Pancreas (tissue), 10 donors: ENCODE measurements around the gene QPRT. TPM values are rescaled to one million over a fixed set of nuclear protein-coding genes. Genes with fewer than 3 reads are reported as not detected.

Experiments used
- ATAC-seq, 4 donors: fragments of 200-7000 bp; cut with Tn5 transposase; one replicate each; pipeline versions ENCODE4 v1.8.0 to v1.9.1; 2020; ENCODE audit warnings: mild to moderate bottlenecking in 4 of 4, moderate library complexity in 4 of 4
- DNase-seq, 6 donors: peaks; one replicate each; pipeline ENCODE4 v3.0.0-alpha.2; 2020
- FAIRE-seq: peaks from 2 replicates; lab custom pipeline; 2012; peaks lifted over from hg19 to GRCh38; lab: Jason Lieb, UNC
- H3K27ac ChIP-seq, 4 donors: fragments of 200-600 bp; sonication (generic); 1 replicate in 3 of 4; 2 replicates in 1 of 4; pipeline versions ENCODE4 v1.5.0 to v1.8.0; 2020
- H3K27me3 ChIP-seq, 4 donors: fragments of 200-600 bp; one replicate each; pipeline ENCODE4 v1.8.0; 2021
- H3K36me3 ChIP-seq, 3 donors: fragments of 200-600 bp; sonication (generic) in 1 of 3; one replicate each; pipeline versions ENCODE4 v1.5.0 to v1.8.0; 2020 to 2021
- H3K4me1 ChIP-seq, 3 donors: fragments of 200-600 bp; one replicate each; pipeline ENCODE4 v1.8.0; 2021
- H3K4me3 ChIP-seq, 4 donors: fragments of 200-600 bp; sonication (generic) in 2 of 4; one replicate each; pipeline versions ENCODE4 v1.5.0 to v1.8.0; 2020 to 2021
- H3K9me3 ChIP-seq, 4 donors: fragments of 200-600 bp; one replicate each; pipeline ENCODE4 v1.8.0; 2021
- CTCF ChIP-seq, 4 donors: fragments of 200-600 bp; sonication (generic) in 3 of 4; IDR thresholded peaks; one replicate each; pipeline versions ENCODE4 v1.5.0 to v1.8.0; 2021; ENCODE audit warnings: antibody characterized with exemption in 4 of 4
- WGBS, 2 donors: extraction: QIAGEN DNeasy Blood & Tissue Kit; methylation state at CpG; one replicate each; pipeline ENCODE4 v1.1.7; 2013; 5-methylcytosine and 5-hydroxymethylcytosine counted together
- intact Hi-C, 3 donors: fragments of 100-400 bp; cut with DNase I; formaldehyde crosslinking; loops; one replicate each; pipeline versions ENCODE4 v1.11.1 to v1.14.2; 2022
- polyA plus RNA-seq, 2 donors: library from polyadenylated mRNA; stranded (reverse); fragments of 200-250 nt; gene quantifications; one replicate each; pipeline ENCODE4 v1.2.3, GENCODE V29; 2013
- total RNA-seq, 6 donors: library from RNA; stranded (reverse); fragmentation: NEBNext Ultra II Directional in 4 of 6; extraction: Animal tissue kit (Norgen Biotek cat#: 25700) in 4 of 6; gene quantifications; one replicate each; pipeline versions ENCODE4 v1.2.1 to v1.2.4, GENCODE V29; 2021 to 2023
- donor health status: healthy with polysubstance abuse.
- donor health status: DM: no; HTN: no; CAD: no; lungs with moderate emphysema.
- donor health status: DM: no; HTN: no; CAD: no.
- donor health status: control.
- donor health status: control.
- donor health status: Bipolar disorder and iron deficiency.
- donor health status: DM: yes; HTN: yes; CAD: no.
- donor health status: DM: no; HTN: no; CAD: no.
- donor health status: DM: no; HTN: no; CAD: no.
- donor health status: DM: yes; HTN: yes; CAD: no.

QPRT gene
- total and polyA plus RNA-seq, 8 donors, result 8.2 to 29.7 (median 18.4) TPM

- no peak for ATAC-seq
Measured at GRCh38 chr16:29667755-29668154, 11.2 kb upstream of the QPRT start.

GRCh38 chr16:29668267-29668666 lies 10.7 kb upstream of the QPRT start:
- no peak overlapping the region for H3K4me3 ChIP-seq
- H3K27me3 ChIP-seq, result no peaks in the 10 kb centered on the region
- H3K9me3 ChIP-seq, result no peaks in the 10 kb centered on the region
- no peaks in the 10 kb centered on the region for H3K36me3 ChIP-seq
- intact Hi-C loops, result no loop called here
- ATAC-seq, result no peak
- WGBS, 2 donors, result 74 to 77% methylated on average over 3 of the region's 3 CpGs
- TF ChIP-seq CTCF (IDR thresholded peaks at IDR 0.05), result no peak
- H3K27ac ChIP-seq, result no peak overlapping the region
- no peaks in the 10 kb centered on the region for H3K4me1 ChIP-seq
- FAIRE-seq, result no peak
- no peak for DNase-seq

More at GRCh38 chr16:29667755-29668154, 11.2 kb upstream of the QPRT start:
- no peaks in the 10 kb centered on the region for H3K4me1 ChIP-seq
- H3K36me3 ChIP-seq, result no peaks in the 10 kb centered on the region
- no peaks in the 10 kb centered on the region for H3K9me3 ChIP-seq
- no peak overlapping the region for H3K4me3 ChIP-seq
- FAIRE-seq (no peak), DNase-seq (no peak)
- intact Hi-C loops, result no loop called here
- H3K27me3 ChIP-seq, result no peaks in the 10 kb centered on the region
- no peak overlapping the region for H3K27ac ChIP-seq
- 89 to 94% methylated on average over 12 of the region's 12 CpGs for WGBS, 2 donors
- TF ChIP-seq CTCF (IDR thresholded peaks at IDR 0.05), result no peak

- Histone ChIP-seq H3K36me3 (no peaks in the 10 kb centered on the region), H3K4me1 (no peaks in the 10 kb centered on the region), H3K9me3 (no peaks in the 10 kb centered on the region), H3K4me3 (no peak overlapping the region), H3K27ac (no peak overlapping the region), H3K27me3 (no peaks in the 10 kb centered on the region)
- WGBS, 2 donors, result 87 to 91% methylated on average over 6 of the region's 6 CpGs
- no peak for TF ChIP-seq CTCF (IDR thresholded peaks at IDR 0.05)
- DNase-seq (no peak), FAIRE-seq (no peak), ATAC-seq (no peak)
- intact Hi-C loops, result no loop called here
Measured at GRCh38 chr16:29673501-29673900, 5.5 kb upstream of the QPRT start.

- Histone ChIP-seq H3K9me3 (no peaks in the 10 kb centered on the region), H3K4me1 (no peaks in the 10 kb centered on the region), H3K4me3 (no peak overlapping the region), H3K27me3 (no peaks in the 10 kb centered on the region), H3K36me3 (no peaks in the 10 kb centered on the region), H3K27ac (no peak overlapping the region)
- 37 to 44% methylated on average over 13 of the region's 13 CpGs for WGBS, 2 donors
- no peak for ATAC-seq
- peak in 1 of 6 donors; percentile 27 for DNase-seq
- FAIRE-seq, result no peak
- intact Hi-C loops, result no loop called here
- TF ChIP-seq CTCF (IDR thresholded peaks at IDR 0.05), result no peak
Measured at GRCh38 chr16:29674188-29674587, 4.8 kb upstream of the QPRT start.

GRCh38 chr16:29675811-29676643 lies 3.0 kb upstream of the QPRT start:
- WGBS, 2 donors, result 52 to 58% methylated on average over 3 of the region's 3 CpGs
- Histone ChIP-seq H3K27ac (no peak overlapping the region), H3K27me3 (no peaks in the 10 kb centered on the region), H3K4me3 (no peak overlapping the region), H3K36me3 (no peaks in the 10 kb centered on the region), H3K4me1 (peaks cover 0 to 3% (median 0%) of the 10 kb centered on the region in 3 donors), H3K9me3 (no peaks in the 10 kb centered on the region)
- ATAC-seq (peak in 3 of 4 donors; percentile 35 to 46 (median 44)), FAIRE-seq (no peak), DNase-seq (no peak)
- intact Hi-C loops, result no loop called here
- TF ChIP-seq CTCF (IDR thresholded peaks at IDR 0.05), result no peak
